ENCODE data around the gene TNNT3.
"Not testable (repeated sequence)": the region's sequence is repeated elsewhere in the genome, so short reads cannot be mapped to it uniquely, and the experiment has no call there.

TNNT3 gene

GRCh38 chr11:1935156-1936071 is 15.9 kb downstream of the TNNT3 start:
- no peak for DNase-seq

- DNase-seq: no peak
Observed at GRCh38 chr11:1936072-1936780, 16.7 kb downstream of the TNNT3 start.

GRCh38 chr11:1936781-1937615 is 17.5 kb downstream of the TNNT3 start:
- DNase-seq: no peak

- no peak for DNase-seq
Observed at GRCh38 chr11:1937616-1938342, 18.3 kb downstream of the TNNT3 start.

- no peak for DNase-seq
Observed at GRCh38 chr11:1938343-1939005, 19.0 kb downstream of the TNNT3 start.

GRCh38 chr11:1939006-1939625 is 19.6 kb downstream of the TNNT3 start:
- peak; percentile 90 for DNase-seq

- DNase-seq: not testable (repeated sequence)
Observed at GRCh38 chr11:1939788-1940187, 20.3 kb downstream of the TNNT3 start.

GRCh38 chr11:1942558-1943260 is 23.2 kb downstream of the TNNT3 start:
- no peak for DNase-seq

- no peak for DNase-seq
Observed at GRCh38 chr11:1943576-1943975, 24.1 kb downstream of the TNNT3 start.

- DNase-seq: no peak
Observed at GRCh38 chr11:1943977-1944376, 24.5 kb downstream of the TNNT3 start.

- DNase-seq: no peak
Observed at GRCh38 chr11:1946812-1947484, 27.4 kb downstream of the TNNT3 start, which contains the start of gene MRPL23. TSS of gene MRPL23 (plus strand) at chr11:1947332. CDS start at chr11:1947363, 31 bp downstream.

GRCh38 chr11:1947592-1948237 is 28.2 kb downstream of the TNNT3 start:
- DNase-seq: no peak

GRCh38 chr11:1948389-1948788 is 28.9 kb downstream of the TNNT3 start:
- DNase-seq: no peak

- DNase-seq: no peak
Observed at GRCh38 chr11:1949302-1949701, 29.8 kb downstream of the TNNT3 start.

GRCh38 chr11:1949922-1950321 is 30.4 kb downstream of the TNNT3 start:
- DNase-seq: no peak

- no peak for DNase-seq
Observed at GRCh38 chr11:1952806-1953482, 33.4 kb downstream of the TNNT3 start.

- DNase-seq: no peak
Observed at GRCh38 chr11:1953489-1954266, 34.2 kb downstream of the TNNT3 start.

- no peak for DNase-seq
Observed at GRCh38 chr11:1958367-1958766, 38.9 kb downstream of the TNNT3 start.
